Caco-2 (cell line): ENCODE data around the gene CDCA8. TPM values are rescaled to one million over a fixed set of nuclear protein-coding genes. Genes with fewer than 3 reads are reported as not detected.
A peak's percentile ranks its signal among the peaks of the same experiment; 100 is the strongest.
"Not testable (repeated sequence)": the region's sequence is repeated elsewhere in the genome, so short reads cannot be mapped to it uniquely, and the experiment has no call there.

Source experiments
- BruUV-seq: library from RNA; stranded (reverse); fragments of 400-500 nt; replicated peaks from 2 replicates; lab custom pipeline; 2021; lab: Mats Ljungman, UMichigan
- CTCF ChIA-PET: fragments of 300-600 bp; sonication (Branson Sonifier 250); formaldehyde crosslinking; loops from one replicate; lab custom pipeline; 2022; ENCODE audit warnings: antibody characterized with exemption; lab: Charles Lee
- POLR2A ChIA-PET: fragments of 300-600 bp; sonication (Branson Sonifier 250); formaldehyde crosslinking; loops from one replicate; lab custom pipeline; 2022; ENCODE audit warnings: antibody characterized with exemption; lab: Charles Lee
- DNase-seq, 2 experiments: peaks; one replicate each; pipeline versions ENCODE4 v3.0.0 to v3.0.0-alpha.2; 2020 to 2022
- H3K27me3 ChIP-seq: replicated peaks from 2 replicates; pipeline ENCODE4 v1.6.0; 2011; ENCODE audit warnings: low read length; ENCODE audit not compliant: control insufficient read depth, insufficient read depth
- H3K36me3 ChIP-seq: 2 replicates; pipeline ENCODE4 v1.5.1; 2011; ENCODE audit warnings: low read length; ENCODE audit not compliant: control insufficient read depth, insufficient read depth
- H3K4me1 ChIP-seq: fragments of 250-450 bp; sonication (Bioruptor Pico); 2 replicates; pipeline ENCODE4 v1.5.1; 2020; ENCODE audit warnings: mild to moderate bottlenecking
- H3K4me3 ChIP-seq: 2 replicates; pipeline ENCODE4 v1.5.1; 2011; ENCODE audit warnings: low read depth, mild to moderate bottlenecking, control low read depth, low read length
- H3K9me3 ChIP-seq: fragments of 250-450 bp; sonication (Bioruptor Pico); 2 replicates; pipeline ENCODE4 v1.5.1; 2020; ENCODE audit warnings: mild to moderate bottlenecking, moderate library complexity
- H3K27ac Mint-ChIP-seq: one replicate; pipeline ENCODE4 v1.8.0; 2022; ENCODE audit warnings: mixed read lengths; ENCODE audit not compliant: unreplicated experiment
- H3K27me3 Mint-ChIP-seq: one replicate; pipeline ENCODE4 v1.8.0; 2022; ENCODE audit warnings: mixed read lengths; ENCODE audit not compliant: insufficient read depth, unreplicated experiment
- H3K36me3 Mint-ChIP-seq: one replicate; pipeline ENCODE4 v1.8.0; 2022; ENCODE audit warnings: mild to moderate bottlenecking, mixed read lengths; ENCODE audit not compliant: insufficient read depth, unreplicated experiment
- H3K4me1 Mint-ChIP-seq: one replicate; pipeline ENCODE4 v1.8.0; 2022; ENCODE audit warnings: low read depth, mixed read lengths; ENCODE audit not compliant: unreplicated experiment
- H3K4me3 Mint-ChIP-seq: one replicate; pipeline ENCODE4 v1.8.0; 2022; ENCODE audit warnings: mild to moderate bottlenecking, moderate library complexity, mixed read lengths; ENCODE audit not compliant: unreplicated experiment
- H3K9me3 Mint-ChIP-seq: one replicate; pipeline ENCODE4 v1.8.0; 2022; ENCODE audit warnings: mixed read lengths; ENCODE audit not compliant: unreplicated experiment
- intact Hi-C: fragments of 100-400 bp; cut with micrococcal nuclease; formaldehyde crosslinking; loops from one replicate; pipeline ENCODE4 v1.10.0; 2022; ENCODE audit not compliant: unreplicated experiment
- total RNA-seq: library from RNA; stranded (reverse); gene quantifications from 2 replicates; pipeline ENCODE4 v1.2.3, GENCODE V29; 2022
- TF ChIP-seq, protein P1 (sequence below), 2 experiments: fragments of 200-600 bp in 1 of 2; IDR thresholded peaks; 1 replicate in 1 of 2; 2 replicates in 1 of 2; pipeline versions ENCODE4 v1.5.1 to v1.8.0; 2011 to 2022; ENCODE audit warnings: antibody characterized with exemption in 1 of 2, control low read depth in 1 of 2, inconsistent platforms in 1 of 2, low read depth in 1 of 2, low read length in 1 of 2, mild to moderate bottlenecking in 1 of 2, moderate library complexity in 1 of 2; ENCODE audit not compliant: insufficient read depth in 1 of 2, severe bottlenecking in 1 of 2, unreplicated experiment in 1 of 2

CDCA8 gene
- total RNA-seq, 1 experiment from 2014 or later, result 37.0 TPM

DNA sequence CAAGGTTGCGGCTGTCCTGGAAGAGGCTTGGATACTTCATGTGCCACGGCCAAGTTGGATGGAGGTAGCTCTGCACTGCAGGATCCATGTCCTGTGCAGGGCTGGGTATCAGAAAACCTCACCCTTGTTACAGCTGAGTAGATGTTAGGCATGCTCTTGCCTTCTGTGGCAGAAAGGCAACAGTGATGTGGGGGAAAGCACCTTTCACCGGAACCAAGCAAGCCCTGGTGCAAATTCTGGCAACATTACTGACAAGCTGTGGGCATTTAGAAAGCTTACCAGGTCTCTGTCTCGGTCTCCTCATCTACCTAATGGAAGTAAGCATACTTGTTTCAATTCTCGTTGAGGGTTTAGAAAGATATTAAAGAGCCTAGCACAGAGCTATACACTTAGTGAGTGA lies 14.5 kb upstream of the CDCA8 start:
- no peaks in the 10 kb centered on the region for H3K4me1 ChIP-seq
- Mint-ChIP-seq H3K36me3 (peaks cover 2% of the 10 kb centered on the region), H3K4me1 (no peaks in the 10 kb centered on the region), H3K9me3 (no peaks in the 10 kb centered on the region), H3K27me3 (no peaks in the 10 kb centered on the region), H3K4me3 (no peak overlapping the region), H3K27ac (no peak overlapping the region)
- H3K9me3 ChIP-seq, result no peaks in the 10 kb centered on the region
- CTCF ChIA-PET, result interaction anchor here (1.2 kb wide), 1 partner anchor 75 kb away, joined by 3 read pairs; no protein-coding TSS in a partner anchor
- DNase-seq, result no peak
- no TSS peak for BruUV-seq
- intact Hi-C loops, result no loop called here
- no peaks in the 10 kb centered on the region for H3K36me3 ChIP-seq
- TF ChIP-seq, protein P1, sequence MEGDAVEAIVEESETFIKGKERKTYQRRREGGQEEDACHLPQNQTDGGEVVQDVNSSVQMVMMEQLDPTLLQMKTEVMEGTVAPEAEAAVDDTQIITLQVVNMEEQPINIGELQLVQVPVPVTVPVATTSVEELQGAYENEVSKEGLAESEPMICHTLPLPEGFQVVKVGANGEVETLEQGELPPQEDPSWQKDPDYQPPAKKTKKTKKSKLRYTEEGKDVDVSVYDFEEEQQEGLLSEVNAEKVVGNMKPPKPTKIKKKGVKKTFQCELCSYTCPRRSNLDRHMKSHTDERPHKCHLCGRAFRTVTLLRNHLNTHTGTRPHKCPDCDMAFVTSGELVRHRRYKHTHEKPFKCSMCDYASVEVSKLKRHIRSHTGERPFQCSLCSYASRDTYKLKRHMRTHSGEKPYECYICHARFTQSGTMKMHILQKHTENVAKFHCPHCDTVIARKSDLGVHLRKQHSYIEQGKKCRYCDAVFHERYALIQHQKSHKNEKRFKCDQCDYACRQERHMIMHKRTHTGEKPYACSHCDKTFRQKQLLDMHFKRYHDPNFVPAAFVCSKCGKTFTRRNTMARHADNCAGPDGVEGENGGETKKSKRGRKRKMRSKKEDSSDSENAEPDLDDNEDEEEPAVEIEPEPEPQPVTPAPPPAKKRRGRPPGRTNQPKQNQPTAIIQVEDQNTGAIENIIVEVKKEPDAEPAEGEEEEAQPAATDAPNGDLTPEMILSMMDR (IDR thresholded peaks at IDR 0.05; ENCODE audit: insufficient read depth in 1 of 2, low read depth in 1 of 2, low read length in 1 of 2, severe bottlenecking in 1 of 2, unreplicated experiment in 1 of 2), result no peak
- POLR2A ChIA-PET, result no interaction called here
- H3K4me3 ChIP-seq, result no peak overlapping the region
- no peaks in the 10 kb centered on the region for H3K27me3 ChIP-seq

DNA sequence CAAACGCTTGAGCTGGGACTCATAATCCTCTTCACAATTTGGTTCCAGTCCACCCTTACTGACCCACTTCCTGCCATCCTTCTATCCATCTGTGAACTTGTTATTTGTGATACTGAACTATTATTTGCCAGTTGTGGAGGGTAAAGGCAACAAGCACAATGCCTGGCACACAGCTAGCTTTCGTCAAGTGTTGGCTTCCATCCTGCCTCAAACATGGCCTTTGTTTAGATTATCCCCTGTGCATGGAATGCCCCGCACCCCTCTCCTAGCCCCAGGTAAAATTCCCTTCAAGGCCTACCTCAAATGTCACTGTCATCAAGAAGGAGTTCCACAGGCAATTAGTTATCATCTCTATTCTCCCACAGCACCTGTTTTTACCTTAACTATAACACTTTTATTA lies 11.4 kb upstream of the CDCA8 start:
- ChIA-PET CTCF (interaction anchor here (2.4 kb wide), 1 partner anchor 78 kb away, joined by 9 read pairs; no protein-coding TSS in a partner anchor), POLR2A (no interaction called here)
- H3K4me3 ChIP-seq, result no peak overlapping the region
- no peaks in the 10 kb centered on the region for H3K9me3 ChIP-seq
- TF ChIP-seq, protein P1 (IDR thresholded peaks at IDR 0.05; ENCODE audit: insufficient read depth in 1 of 2, low read depth in 1 of 2, low read length in 1 of 2, severe bottlenecking in 1 of 2, unreplicated experiment in 1 of 2), result no peak
- no peaks in the 10 kb centered on the region for H3K27me3 ChIP-seq
- intact Hi-C loops, result no loop called here
- no peaks in the 10 kb centered on the region for H3K36me3 ChIP-seq
- no TSS peak for BruUV-seq
- H3K4me1 ChIP-seq, result no peaks in the 10 kb centered on the region
- H3K27ac Mint-ChIP-seq, result no peak overlapping the region
- no peaks in the 10 kb centered on the region for H3K27me3 Mint-ChIP-seq
- no peaks in the 10 kb centered on the region for H3K9me3 Mint-ChIP-seq
- no peaks in the 10 kb centered on the region for H3K4me1 Mint-ChIP-seq
- DNase-seq, result no peak
- H3K4me3 Mint-ChIP-seq, result no peak overlapping the region
- H3K36me3 Mint-ChIP-seq, result peaks cover 14% of the 10 kb centered on the region

DNA sequence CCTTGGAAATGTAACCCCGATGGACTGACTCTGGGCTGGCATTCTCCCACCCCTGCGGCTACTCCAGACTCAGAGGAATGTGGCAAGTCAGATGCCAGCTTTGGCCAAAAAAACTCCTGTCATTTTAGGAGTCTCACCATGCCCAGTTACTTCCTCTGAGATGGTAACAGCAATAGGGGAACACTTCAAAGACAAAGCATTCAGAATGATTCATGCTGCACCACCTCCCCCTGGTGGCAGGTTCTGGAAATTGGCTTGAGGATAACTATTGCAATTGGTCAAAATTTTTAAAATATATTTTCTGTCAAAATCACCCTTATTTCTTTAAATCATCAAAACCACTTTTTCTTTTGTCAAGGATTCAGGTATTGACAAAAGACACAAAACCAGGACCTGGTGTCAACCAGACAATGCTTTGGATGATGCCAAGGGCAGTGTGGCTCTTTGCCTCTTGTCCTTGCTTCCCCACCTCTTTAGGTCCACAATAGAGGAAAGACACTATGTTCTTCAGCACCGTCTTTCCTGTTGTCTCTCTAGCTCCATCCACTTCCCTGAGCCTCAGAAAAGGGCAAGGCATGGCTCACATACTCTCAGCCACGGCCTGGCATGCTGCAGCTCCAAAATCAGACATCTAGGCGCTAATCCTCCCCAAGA lies 9.9 kb upstream of the CDCA8 start:
- H3K4me3 ChIP-seq, result no peak overlapping the region
- intact Hi-C loops, result loop anchor here (1.0 kb wide), 2 partner anchors 79 to 227 kb away; no protein-coding TSS in a partner anchor
- no peaks in the 10 kb centered on the region for H3K4me1 Mint-ChIP-seq
- peak in 1 of 2 experiments; percentile 69 for DNase-seq
- no peak overlapping the region for H3K4me3 Mint-ChIP-seq
- H3K27me3 ChIP-seq, result no peaks in the 10 kb centered on the region
- H3K36me3 ChIP-seq, result no peaks in the 10 kb centered on the region
- H3K9me3 ChIP-seq, result no peaks in the 10 kb centered on the region
- CTCF ChIA-PET, result interaction anchor here (1.2 to 2.4 kb wide), 2 partner anchors 79 to 167 kb away, joined by 3 to 9 read pairs; no protein-coding TSS in a partner anchor
- TSS peak; percentile 17 for BruUV-seq
- POLR2A ChIA-PET, result interaction anchor here (0.5 kb wide), 1 partner anchor 82 kb away, joined by 3 read pairs; the partner anchor contains the start of gene EPHA10
- TF ChIP-seq, protein P1 (IDR thresholded peaks at IDR 0.05; ENCODE audit: insufficient read depth in 1 of 2, low read depth in 1 of 2, low read length in 1 of 2, severe bottlenecking in 1 of 2, unreplicated experiment in 1 of 2), result peak; percentile 65 to 71
- H3K36me3 Mint-ChIP-seq, result peaks cover 22% of the 10 kb centered on the region
- no peaks in the 10 kb centered on the region for H3K4me1 ChIP-seq
- H3K27ac Mint-ChIP-seq, result no peak overlapping the region
- no peaks in the 10 kb centered on the region for H3K9me3 Mint-ChIP-seq
- H3K27me3 Mint-ChIP-seq, result no peaks in the 10 kb centered on the region

DNA sequence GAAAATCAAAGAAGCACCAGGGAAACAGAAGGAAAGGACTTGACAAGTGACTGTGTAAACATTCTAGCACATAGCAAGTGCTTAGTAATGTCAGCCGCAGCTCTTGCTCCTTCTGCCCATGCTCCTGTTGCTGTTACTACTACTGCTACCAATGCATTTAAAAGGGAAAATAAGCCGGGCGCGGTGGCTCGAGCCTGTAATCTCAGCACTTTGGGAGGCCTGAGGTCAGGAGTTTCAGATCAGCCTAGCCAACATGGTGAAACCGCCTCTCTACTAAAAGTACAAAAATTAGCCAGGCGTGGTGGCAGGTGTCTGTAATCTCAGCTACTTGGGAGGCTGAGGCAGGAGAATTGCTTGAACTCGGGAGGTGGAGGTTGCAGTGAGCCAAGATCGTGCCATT lies 8.1 kb upstream of the CDCA8 start:
- intact Hi-C loops, POLR2A ChIA-PET, H3K4me1 Mint-ChIP-seq, CTCF ChIA-PET, H3K4me3 ChIP-seq, BruUV-seq, H3K9me3 ChIP-seq, H3K4me1 ChIP-seq, H3K9me3 Mint-ChIP-seq, DNase-seq, H3K27me3 ChIP-seq, H3K27me3 Mint-ChIP-seq, H3K36me3 ChIP-seq, H3K4me3 Mint-ChIP-seq: not testable (repeated sequence)
- peak overlapping the region; percentile 54 for H3K27ac Mint-ChIP-seq
- peaks cover 31% of the 10 kb centered on the region for H3K36me3 Mint-ChIP-seq
